Heart right ventricle (tissue), 16 donors: ENCODE measurements around the gene GRSF1. TPM values are rescaled to one million over a fixed set of nuclear protein-coding genes. Genes with fewer than 3 reads are reported as not detected.

Experiments
- ATAC-seq, 8 donors: fragments of 200-7000 bp; cut with Tn5 transposase; one replicate each; pipeline ENCODE4 v1.9.1; 2020; ENCODE audit warnings: mild to moderate bottlenecking in 8 of 8, moderate library complexity in 8 of 8, moderate number of reproducible peaks in 1 of 8
- DNase-seq, 2 donors: peaks; one replicate each; pipeline ENCODE4 v3.0.0-alpha.2; 2020
- H3K27ac ChIP-seq, 10 donors: fragments of 200-600 bp; sonication (generic) in 2 of 10; one replicate each; pipeline versions ENCODE4 v1.5.0 to v1.8.0; 2020 to 2022; ENCODE audit warnings: mild to moderate bottlenecking in 3 of 10
- H3K27me3 ChIP-seq, 7 donors: fragments of 200-600 bp; one replicate each; pipeline ENCODE4 v1.8.0; 2021 to 2022; ENCODE audit warnings: mild to moderate bottlenecking in 2 of 7
- H3K36me3 ChIP-seq, 9 donors: fragments of 200-600 bp; sonication (generic) in 1 of 9; one replicate each; pipeline versions ENCODE4 v1.5.0 to v1.8.0; 2020 to 2022; ENCODE audit warnings: mild to moderate bottlenecking in 2 of 9
- H3K4me1 ChIP-seq, 9 donors: fragments of 200-600 bp; sonication (generic) in 1 of 9; one replicate each; pipeline versions ENCODE4 v1.5.0 to v1.8.0; 2020 to 2022; ENCODE audit warnings: mild to moderate bottlenecking in 4 of 9
- H3K4me3 ChIP-seq, 10 donors: fragments of 200-600 bp; sonication (generic) in 2 of 10; one replicate each; pipeline versions ENCODE4 v1.5.0 to v1.8.0; 2020 to 2022; ENCODE audit warnings: mild to moderate bottlenecking in 7 of 10, moderate library complexity in 2 of 10
- H3K9me3 ChIP-seq, 11 donors: fragments of 200-600 bp in 10 of 11; sonication (generic) in 2 of 11; one replicate each; pipeline versions ENCODE4 v1.5.0 to v1.8.0; 2013 to 2022; ENCODE audit warnings: mild to moderate bottlenecking in 2 of 11, control low read depth in 1 of 11, moderate library complexity in 1 of 11
- WGBS, 2 donors: extraction: QIAGEN DNeasy Blood & Tissue Kit; methylation state at CpG; one replicate each; pipeline ENCODE4 v1.1.7; 2013; ENCODE audit warnings: inconsistent platforms in 1 of 2; 5-methylcytosine and 5-hydroxymethylcytosine counted together
- intact Hi-C, 10 donors: fragments of 100-400 bp; cut with DNase I; formaldehyde crosslinking; loops; one replicate each; pipeline versions ENCODE4 v1.11.1 to v1.14.2; 2022
- polyA plus RNA-seq, 2 donors: library from polyadenylated mRNA; stranded (reverse); fragments of 200-250 nt; gene quantifications; one replicate each; pipeline ENCODE4 v1.2.3, GENCODE V29; 2013
- total RNA-seq, 10 donors: library from RNA; stranded (reverse); fragmentation: NEBNext Ultra II Directional in 3 of 10; extraction: Animal tissue kit (Norgen Biotek cat#: 25700) in 3 of 10; gene quantifications; one replicate each; pipeline versions ENCODE4 v1.2.1 to v1.2.4, GENCODE V29; 2021 to 2023
- TF ChIP-seq, protein P1 (sequence below), 9 donors: fragments of 200-600 bp; sonication (generic) in 2 of 9; IDR thresholded peaks; one replicate each; pipeline versions ENCODE4 v1.5.0 to v1.8.0; 2021 to 2022; ENCODE audit warnings: antibody characterized with exemption in 9 of 9, mild to moderate bottlenecking in 5 of 9, moderate library complexity in 1 of 9
- donor health status: Arrhythmogenic right ventricular cardiomyopathy.
- donor health status: ischemic (EF 13 %, LVEDD 7.1; RV severe dilation, severe dysfunction).
- donor health status: healthy with polysubstance abuse.
- donor health status: DM: no; HTN: yes; CAD: no.
- donor health status: DM: no; HTN: no; CAD: no.
- donor health status: ischemic (EF 25% LVEDD 6.9; RV normal size, moderate dysfunction).
- donor health status: ischemic (EF 25% LVEDD 5.7; RV mildly dilated, moderate dysfunction).
- donor health status: healthy.
- donor health status: DM: yes; HTN: yes; CAD: no.
- donor health status: Ischemic cardiomyopathy.
- donor health status: ischemic (EF 35%, LVEDD 5.7; RV mildly dilated, moderate dysfunction).
- donor health status: nonischemic (EF 11% LVEDD 7.7; RV severe dilation, severe dysfunction).
- donor health status: DM: yes; HTN: yes; CAD: no.
- donor health status: PGD.
- donor health status: ischemic (EF 29% LVEDD 5.4; RV normal size, mild dysfunction).
- donor health status: nonischemic (EF 23%, LVEDD 6.1; RV moderate dilation, normal function).

GRSF1 gene
- total and polyA plus RNA-seq, 12 donors, result 33.7 to 131 (median 101) TPM

DNA sequence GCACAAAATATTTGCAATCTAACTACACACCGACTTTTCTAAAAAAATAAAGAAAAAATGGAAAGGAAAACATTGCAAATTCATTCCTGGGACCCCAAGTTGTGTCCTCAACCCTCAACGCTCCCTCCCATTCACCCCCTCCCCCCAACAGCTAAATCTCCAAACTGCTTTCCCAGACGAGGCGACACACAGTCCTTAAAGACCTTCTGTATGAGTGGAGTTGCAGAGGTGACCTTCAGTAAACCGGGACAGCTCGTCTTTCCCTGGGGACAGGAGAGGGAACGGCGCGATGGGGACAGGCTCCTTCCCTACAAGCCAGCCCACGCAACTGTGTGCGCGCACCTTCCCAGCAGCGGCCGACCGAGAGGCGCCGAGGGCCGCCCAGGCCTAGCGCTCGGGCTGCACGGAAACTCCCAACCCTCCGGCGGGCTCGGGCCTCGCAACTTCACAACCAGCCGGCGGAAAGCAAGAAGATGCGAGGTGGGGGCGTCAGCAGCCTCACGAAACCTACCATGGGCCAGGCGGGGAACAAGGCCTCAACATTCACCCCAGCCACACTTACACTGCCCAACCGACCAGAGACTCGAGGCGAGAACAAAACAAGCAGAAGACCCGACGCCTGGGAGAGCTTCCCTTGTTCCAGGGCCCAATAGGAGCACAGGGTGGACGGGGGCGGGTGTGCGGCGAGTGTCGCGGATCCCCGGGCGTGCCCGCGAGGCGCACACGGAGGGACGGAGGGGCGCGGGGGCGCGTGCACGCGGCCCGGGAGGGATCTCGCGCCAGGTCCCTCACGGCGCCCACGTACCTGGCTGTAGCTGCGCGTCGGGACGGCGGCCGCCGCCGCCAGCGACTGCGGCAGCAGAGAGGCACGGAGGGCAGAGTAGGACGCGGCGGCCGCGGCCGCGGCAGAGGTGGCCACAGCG, 763 bp downstream of the GRSF1 start:
- TF ChIP-seq, protein P1, sequence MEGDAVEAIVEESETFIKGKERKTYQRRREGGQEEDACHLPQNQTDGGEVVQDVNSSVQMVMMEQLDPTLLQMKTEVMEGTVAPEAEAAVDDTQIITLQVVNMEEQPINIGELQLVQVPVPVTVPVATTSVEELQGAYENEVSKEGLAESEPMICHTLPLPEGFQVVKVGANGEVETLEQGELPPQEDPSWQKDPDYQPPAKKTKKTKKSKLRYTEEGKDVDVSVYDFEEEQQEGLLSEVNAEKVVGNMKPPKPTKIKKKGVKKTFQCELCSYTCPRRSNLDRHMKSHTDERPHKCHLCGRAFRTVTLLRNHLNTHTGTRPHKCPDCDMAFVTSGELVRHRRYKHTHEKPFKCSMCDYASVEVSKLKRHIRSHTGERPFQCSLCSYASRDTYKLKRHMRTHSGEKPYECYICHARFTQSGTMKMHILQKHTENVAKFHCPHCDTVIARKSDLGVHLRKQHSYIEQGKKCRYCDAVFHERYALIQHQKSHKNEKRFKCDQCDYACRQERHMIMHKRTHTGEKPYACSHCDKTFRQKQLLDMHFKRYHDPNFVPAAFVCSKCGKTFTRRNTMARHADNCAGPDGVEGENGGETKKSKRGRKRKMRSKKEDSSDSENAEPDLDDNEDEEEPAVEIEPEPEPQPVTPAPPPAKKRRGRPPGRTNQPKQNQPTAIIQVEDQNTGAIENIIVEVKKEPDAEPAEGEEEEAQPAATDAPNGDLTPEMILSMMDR (IDR thresholded peaks at IDR 0.05), result no peak
- Histone ChIP-seq H3K27me3 (no peaks in the 10 kb centered on the region), H3K4me3 (peak overlapping the region; percentile 59 to 95 (median 88)), H3K27ac (peak overlapping the region; percentile 81 to 99 (median 96)), H3K36me3 (peaks cover 0 to 23% (median 14%) of the 10 kb centered on the region in 9 donors), H3K4me1 (peaks cover 3 to 36% (median 27%) of the 10 kb centered on the region in 9 donors), H3K9me3 (no peaks in the 10 kb centered on the region)
- intact Hi-C loops, result loop anchor here in 7 of 10 donors (2.0 to 10.0 kb wide), 10 partner anchors 54 to 156 kb away; partner anchors contain the start of genes DCK (in 5 of the 7), MOB1B (in 2 of the 7) and UTP3 (in 2 of the 7)
- DNase-seq, result peak; percentile 65 to 66
- WGBS, 2 donors, result 0% methylated on average over 80 of the region's 80 CpGs
- ATAC-seq, result peak; percentile 64 to 85 (median 74)

DNA sequence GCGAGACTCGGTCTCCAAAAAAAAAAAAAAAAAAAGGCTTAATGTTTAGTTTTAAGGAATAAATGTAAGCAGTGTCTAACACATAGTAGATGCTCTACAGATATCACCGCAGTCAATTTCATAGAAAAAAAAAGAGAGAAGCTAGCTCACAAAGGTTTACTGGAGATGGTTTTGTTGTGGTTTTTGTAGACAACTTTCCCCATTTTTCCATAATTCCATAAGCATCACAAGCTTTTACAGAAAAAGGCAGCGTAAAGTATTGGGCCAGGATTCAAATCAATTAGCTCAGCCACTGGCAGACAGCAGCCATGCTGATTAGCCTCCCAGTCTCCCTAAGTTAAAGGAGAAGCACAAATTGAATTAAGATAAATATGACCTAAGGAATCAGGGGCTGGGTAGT, 1.5 kb downstream of the GRSF1 start:
- Histone ChIP-seq H3K36me3 (peaks cover 0 to 30% (median 14%) of the 10 kb centered on the region in 9 donors), H3K27me3 (no peaks in the 10 kb centered on the region), H3K4me1 (peaks cover 3 to 41% (median 28%) of the 10 kb centered on the region in 9 donors), H3K9me3 (no peaks in the 10 kb centered on the region), H3K4me3 (peak overlapping the region; percentile 59 to 95 (median 88)), H3K27ac (peak overlapping the region in 9 of 10 donors; percentile 81 to 99 (median 96))
- TF ChIP-seq, protein P1 (IDR thresholded peaks at IDR 0.05), result no peak
- 20 to 27% methylated on average over 4 of the region's 4 CpGs for whole genome bisulfite sequencing, 2 donors
- DNase-seq, result no peak
- intact Hi-C loops, result loop anchor here in 7 of 10 donors (2.0 to 10.0 kb wide), 10 partner anchors 53 to 157 kb away; partner anchors contain the start of genes DCK (in 5 of the 7), MOB1B (in 2 of the 7) and UTP3 (in 2 of the 7)
- no peak for ATAC-seq

DNA sequence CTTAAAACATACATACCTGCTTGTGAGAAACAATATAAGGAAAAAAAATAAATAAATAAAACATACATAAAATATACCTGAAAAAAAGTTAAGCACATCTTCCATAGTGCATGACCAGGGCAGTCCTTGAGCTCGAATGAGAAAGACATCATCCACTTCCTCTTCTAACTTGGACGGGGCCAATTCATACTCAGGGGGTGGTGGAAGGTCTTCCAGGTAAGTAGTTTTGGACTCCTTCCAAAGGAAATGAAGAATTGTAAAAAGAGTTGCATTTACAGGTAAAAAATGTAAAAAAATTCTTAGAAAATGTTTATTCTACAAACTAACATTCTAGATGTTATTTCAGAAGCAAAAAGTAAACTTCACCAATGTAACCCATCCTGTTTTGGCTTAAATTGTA, 3.6 kb downstream of the GRSF1 start:
- Histone ChIP-seq H3K27ac (no peak overlapping the region), H3K4me3 (no peak overlapping the region), H3K4me1 (peaks cover 3 to 41% (median 28%) of the 10 kb centered on the region in 9 donors), H3K27me3 (no peaks in the 10 kb centered on the region), H3K9me3 (no peaks in the 10 kb centered on the region), H3K36me3 (peaks cover 0 to 52% (median 21%) of the 10 kb centered on the region in 9 donors)
- intact Hi-C loops, result loop anchor here in 6 of 10 donors (5.0 to 10.0 kb wide), 6 partner anchors 51 to 159 kb away; partner anchors contain the start of genes DCK (in 4 of the 6), MOB1B (in 1 of the 6) and UTP3 (in 1 of the 6)
- no peak for ATAC-seq
- DNase-seq, result no peak
- WGBS, 2 donors, result 47 to 57% methylated on average over 2 of the region's 2 CpGs
- TF ChIP-seq, protein P1 (IDR thresholded peaks at IDR 0.05), result no peak

DNA sequence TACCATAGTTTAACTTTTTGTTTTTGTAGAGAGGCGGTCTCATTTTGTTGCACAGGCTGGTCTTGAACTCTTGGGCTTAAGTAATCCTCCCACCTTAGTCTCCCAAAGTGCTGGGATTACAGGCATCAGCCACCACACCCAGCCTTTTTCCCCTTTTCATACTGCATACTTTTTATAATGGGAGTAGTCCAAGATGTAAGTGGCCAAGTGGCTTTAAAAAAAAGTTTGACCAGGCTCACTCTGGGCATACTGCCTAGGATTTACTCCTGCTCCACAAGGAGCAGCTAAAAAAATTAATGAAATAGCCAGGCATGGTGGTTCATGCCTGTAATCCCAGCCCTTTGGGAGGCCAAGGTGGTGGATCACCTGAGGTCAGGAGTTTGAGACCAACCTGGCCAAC, 6.0 kb downstream of the GRSF1 start:
- no peaks in the 10 kb centered on the region for H3K27me3 ChIP-seq
- DNase-seq (no peak), ATAC-seq (no peak)
- TF ChIP-seq, protein P1 (IDR thresholded peaks at IDR 0.05), result no peak
- WGBS, 2 donors, result 97 to 100% methylated on average over 1 of the region's 1 CpG
- H3K9me3 ChIP-seq, result no peaks in the 10 kb centered on the region
- intact Hi-C loops, result loop anchor here in 6 of 10 donors (10.0 kb wide), 4 partner anchors 49 to 161 kb away; partner anchors contain the start of genes DCK (in 3 of the 6) and UTP3 (in 1 of the 6)
- peaks cover 3 to 40% (median 28%) of the 10 kb centered on the region in 9 donors for H3K4me1 ChIP-seq
- no peak overlapping the region for H3K4me3 ChIP-seq
- H3K27ac ChIP-seq, result no peak overlapping the region
- H3K36me3 ChIP-seq, result peaks cover 0 to 76% (median 31%) of the 10 kb centered on the region in 9 donors
